ENCODE measurements around the gene PTPRU.

PTPRU gene

DNA sequence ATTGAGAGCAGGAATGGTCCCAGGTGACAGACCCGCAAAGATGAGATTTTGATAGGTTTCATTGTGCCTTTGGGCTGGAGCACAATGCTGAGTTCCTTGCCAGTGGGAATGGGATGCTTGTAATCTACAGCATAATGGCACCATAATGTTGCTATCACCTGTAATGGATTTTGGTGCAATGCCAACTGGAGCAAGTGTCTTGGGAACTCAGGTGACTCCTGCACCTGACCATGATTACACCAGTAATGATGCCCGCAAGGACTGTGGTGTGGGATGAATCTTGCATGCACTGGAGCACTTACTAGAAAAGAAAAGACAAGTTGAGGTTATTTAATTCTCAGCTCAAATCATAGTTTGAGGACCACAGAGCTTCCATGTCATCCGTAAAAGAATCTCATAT, 96.7 kb downstream of the PTPRU start:
- Histone ChIP-seq H3K9me3 (ENCODE audit: severe bottlenecking) (no peaks in the 10 kb centered on the region), H3K27ac (no peak overlapping the region), H3K27me3 (ENCODE audit: insufficient read depth, low read depth, severe bottlenecking) (no peaks in the 10 kb centered on the region), H3K36me3 (no peaks in the 10 kb centered on the region), H3K4me3 (ENCODE audit: low read depth, low read length) (no peak overlapping the region)
- TF ChIP-seq, protein P1, sequence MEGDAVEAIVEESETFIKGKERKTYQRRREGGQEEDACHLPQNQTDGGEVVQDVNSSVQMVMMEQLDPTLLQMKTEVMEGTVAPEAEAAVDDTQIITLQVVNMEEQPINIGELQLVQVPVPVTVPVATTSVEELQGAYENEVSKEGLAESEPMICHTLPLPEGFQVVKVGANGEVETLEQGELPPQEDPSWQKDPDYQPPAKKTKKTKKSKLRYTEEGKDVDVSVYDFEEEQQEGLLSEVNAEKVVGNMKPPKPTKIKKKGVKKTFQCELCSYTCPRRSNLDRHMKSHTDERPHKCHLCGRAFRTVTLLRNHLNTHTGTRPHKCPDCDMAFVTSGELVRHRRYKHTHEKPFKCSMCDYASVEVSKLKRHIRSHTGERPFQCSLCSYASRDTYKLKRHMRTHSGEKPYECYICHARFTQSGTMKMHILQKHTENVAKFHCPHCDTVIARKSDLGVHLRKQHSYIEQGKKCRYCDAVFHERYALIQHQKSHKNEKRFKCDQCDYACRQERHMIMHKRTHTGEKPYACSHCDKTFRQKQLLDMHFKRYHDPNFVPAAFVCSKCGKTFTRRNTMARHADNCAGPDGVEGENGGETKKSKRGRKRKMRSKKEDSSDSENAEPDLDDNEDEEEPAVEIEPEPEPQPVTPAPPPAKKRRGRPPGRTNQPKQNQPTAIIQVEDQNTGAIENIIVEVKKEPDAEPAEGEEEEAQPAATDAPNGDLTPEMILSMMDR (IDR thresholded peaks at IDR 0.05; ENCODE audit: low read depth, low read length): no peak
- DNase-seq: no peak

DNA sequence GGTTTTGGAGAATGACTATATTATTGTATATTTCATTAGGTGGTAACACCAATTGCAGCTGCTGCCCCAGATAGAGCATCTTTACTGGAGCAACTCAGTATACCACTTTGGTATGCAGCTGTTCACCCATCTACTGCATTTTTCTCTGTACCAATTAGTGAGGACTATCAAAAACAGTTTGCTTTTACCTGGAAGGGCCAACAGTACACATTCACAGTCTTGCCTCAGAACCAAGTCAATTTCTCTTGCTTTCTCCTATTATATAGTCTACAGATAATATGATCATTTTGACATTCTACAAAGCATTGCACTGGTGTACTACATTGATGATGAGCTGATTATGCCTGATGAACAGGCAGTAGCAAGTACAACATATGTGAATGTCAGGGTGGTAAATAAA, 99.3 kb downstream of the PTPRU start:
- Histone ChIP-seq H3K4me3 (ENCODE audit: low read depth, low read length) (no peak overlapping the region), H3K36me3 (no peaks in the 10 kb centered on the region), H3K27me3 (ENCODE audit: insufficient read depth, low read depth, severe bottlenecking) (no peaks in the 10 kb centered on the region), H3K27ac (no peak overlapping the region), H3K9me3 (ENCODE audit: severe bottlenecking) (no peaks in the 10 kb centered on the region)
- no peak for DNase-seq
- TF ChIP-seq, protein P1 (IDR thresholded peaks at IDR 0.05; ENCODE audit: low read depth, low read length): no peak

- TF ChIP-seq, protein P1 (IDR thresholded peaks at IDR 0.05; ENCODE audit: low read depth, low read length): no peak
- Histone ChIP-seq H3K27ac (no peak overlapping the region), H3K36me3 (no peaks in the 10 kb centered on the region), H3K4me3 (ENCODE audit: low read depth, low read length) (no peak overlapping the region), H3K27me3 (ENCODE audit: insufficient read depth, low read depth, severe bottlenecking) (no peaks in the 10 kb centered on the region), H3K9me3 (ENCODE audit: severe bottlenecking) (no peaks in the 10 kb centered on the region)
- no peak for DNase-seq
Observed at GRCh38 chr1:29338908-29339575, 102.7 kb downstream of the PTPRU start.

DNA sequence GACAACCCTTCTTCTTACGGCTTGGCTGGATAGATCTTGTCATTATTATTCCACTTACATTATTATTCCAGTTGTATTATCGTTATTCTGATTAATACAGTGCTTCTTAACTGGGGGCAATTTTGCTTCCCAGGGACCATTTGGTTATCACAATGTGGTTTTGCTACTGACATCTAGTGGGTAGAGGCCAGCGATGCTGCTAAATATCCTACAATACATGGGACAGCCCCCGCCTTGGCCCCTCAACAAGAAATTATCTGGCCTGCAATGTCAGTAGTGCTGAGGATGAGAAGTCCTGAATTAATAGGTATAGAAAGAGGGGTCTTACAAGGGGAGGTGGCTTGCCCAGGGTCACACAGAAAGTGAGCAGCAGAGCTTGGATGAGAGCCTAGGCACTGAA, 105.6 kb downstream of the PTPRU start:
- no peaks in the 10 kb centered on the region for H3K27me3 ChIP-seq (ENCODE audit: insufficient read depth, low read depth, severe bottlenecking)
- no peaks in the 10 kb centered on the region for H3K9me3 ChIP-seq (ENCODE audit: severe bottlenecking)
- no peak overlapping the region for H3K4me3 ChIP-seq (ENCODE audit: low read depth, low read length)
- TF ChIP-seq, protein P1 (IDR thresholded peaks at IDR 0.05; ENCODE audit: low read depth, low read length): peak; percentile 40; the same call in 1 of the 2 replicates
- H3K36me3 ChIP-seq: no peaks in the 10 kb centered on the region
- DNase-seq: peak; percentile 24
- no peak overlapping the region for H3K27ac ChIP-seq

- no peaks in the 10 kb centered on the region for H3K27me3 ChIP-seq (ENCODE audit: insufficient read depth, low read depth, severe bottlenecking)
- H3K36me3 ChIP-seq: no peaks in the 10 kb centered on the region
- H3K27ac ChIP-seq: no peak overlapping the region
- no peak overlapping the region for H3K4me3 ChIP-seq (ENCODE audit: low read depth, low read length)
- no peaks in the 10 kb centered on the region for H3K9me3 ChIP-seq (ENCODE audit: severe bottlenecking)
- DNase-seq: no peak
- TF ChIP-seq, protein P1 (IDR thresholded peaks at IDR 0.05; ENCODE audit: low read depth, low read length): no peak
Observed at GRCh38 chr1:29342351-29342750, 106.0 kb downstream of the PTPRU start.

GRCh38 chr1:29342983-29343382, 106.7 kb downstream of the PTPRU start:
- H3K27me3 ChIP-seq (ENCODE audit: insufficient read depth, low read depth, severe bottlenecking): no peaks in the 10 kb centered on the region
- TF ChIP-seq, protein P1 (IDR thresholded peaks at IDR 0.05; ENCODE audit: low read depth, low read length): no peak
- H3K4me3 ChIP-seq (ENCODE audit: low read depth, low read length): no peak overlapping the region
- H3K36me3 ChIP-seq: no peaks in the 10 kb centered on the region
- no peaks in the 10 kb centered on the region for H3K9me3 ChIP-seq (ENCODE audit: severe bottlenecking)
- DNase-seq: no peak
- H3K27ac ChIP-seq: no peak overlapping the region
